Left cardiac atrium (tissue), 4 donors: ENCODE measurements around the gene VAPA. TPM values are rescaled to one million over a fixed set of nuclear protein-coding genes. Genes with fewer than 3 reads are reported as not detected.
A peak's percentile ranks its signal among the peaks of the same experiment; 100 is the strongest.
"Not testable (repeated sequence)": the region's sequence is repeated elsewhere in the genome, so short reads cannot be mapped to it uniquely, and the experiment has no call there.

Source experiments
- ATAC-seq, 2 donors: fragments of 200-7000 bp; cut with Tn5 transposase; one replicate each; pipeline ENCODE4 v1.9.1; 2020; ENCODE audit warnings: mild to moderate bottlenecking in 2 of 2, moderate library complexity in 2 of 2
- DNase-seq: peaks from one replicate; pipeline ENCODE4 v3.0.0-alpha.2; 2020
- intact Hi-C, 2 donors: fragments of 100-400 bp; cut with DNase I; formaldehyde crosslinking; loops; one replicate each; pipeline versions ENCODE4 v1.14.1 to v1.15.1; 2022 to 2023
- total RNA-seq, 2 donors: library from RNA; stranded (reverse); fragmentation: NEBNext Ultra II Directional; extraction: Animal tissue kit (Norgen Biotek cat#: 25700); gene quantifications; one replicate each; pipeline ENCODE4 v1.2.1, GENCODE V29; 2021
- donor health status: DM: no; HTN: yes; CAD: no.
- donor health status: DM: no; HTN: yes; CAD: no; lungs with severe emphysema.
- donor health status: DM: yes; HTN: yes; CAD: no.
- donor health status: Dilated cardiomyopathy.

The VAPA gene
- total RNA-seq, 2 donors from 2014 or later = 169 to 219 TPM

- intact Hi-C loops = loop anchor here in 1 of 2 donors (5.0 to 10.0 kb wide), 2 partner anchors 33 to 295 kb away; partner anchors contain the start of gene PPP4R1
- ATAC-seq = no peak
- DNase-seq = no peak
Measured at GRCh38 chr18:9910071-9910470, 3.7 kb upstream of the VAPA start.

- DNase-seq (no peak), ATAC-seq (no peak)
- intact Hi-C loops = loop anchor here in 1 of 2 donors (5.0 to 10.0 kb wide), 2 partner anchors 33 to 296 kb away; partner anchors contain the start of gene PPP4R1
Measured at GRCh38 chr18:9910661-9911060, 3.2 kb upstream of the VAPA start.

GRCh38 chr18:9911226-9911625, 2.6 kb upstream of the VAPA start:
- DNase-seq (no peak), ATAC-seq (no peak)
- intact Hi-C loops = loop anchor here in 1 of 2 donors (5.0 to 10.0 kb wide), 2 partner anchors 34 to 296 kb away; partner anchors contain the start of gene PPP4R1

- intact Hi-C loops = loop anchor here in 1 of 2 donors (5.0 to 10.0 kb wide), 2 partner anchors 35 to 297 kb away; partner anchors contain the start of gene PPP4R1
- ATAC-seq, DNase-seq: not testable (repeated sequence)
Measured at GRCh38 chr18:9912285-9912684, 1.5 kb upstream of the VAPA start.

- intact Hi-C loops = loop anchor here in 1 of 2 donors (5.0 to 10.0 kb wide), 2 partner anchors 36 to 298 kb away; partner anchors contain the start of gene PPP4R1
- ATAC-seq (peak; percentile 0 to 3), DNase-seq (no peak)
Measured at GRCh38 chr18:9913151-9913525, 678 bp upstream of the VAPA start.

GRCh38 chr18:9914334-9914583, 443 bp downstream of the VAPA start:
- no peak for ATAC-seq
- intact Hi-C loops = loop anchor here in 1 of 2 donors (5.0 to 10.0 kb wide), 2 partner anchors 37 to 299 kb away; partner anchors contain the start of gene PPP4R1

GRCh38 chr18:9914584-9915290, 921 bp downstream of the VAPA start:
- DNase-seq = peak; percentile 77
- intact Hi-C loops = loop anchor here in 1 of 2 donors (5.0 to 10.0 kb wide), 2 partner anchors 37 to 300 kb away; partner anchors contain the start of gene PPP4R1
- ATAC-seq = peak; percentile 32 to 58

More at GRCh38 chr18:9914334-9914583, 443 bp downstream of the VAPA start:
- DNase-seq = no peak

- ATAC-seq = no peak
- intact Hi-C loops = loop anchor here in 1 of 2 donors (10.0 kb wide), 1 partner anchor 301 kb away; the partner anchor contains the start of gene PPP4R1
- DNase-seq = no peak
Measured at GRCh38 chr18:9915291-9916076, 1.7 kb downstream of the VAPA start.

- DNase-seq = no peak
- ATAC-seq = no peak
- intact Hi-C loops = loop anchor here in 1 of 2 donors (10.0 kb wide), 1 partner anchor 301 kb away; the partner anchor contains the start of gene PPP4R1
Measured at GRCh38 chr18:9916077-9916639, 2.3 kb downstream of the VAPA start.

- intact Hi-C loops = loop anchor here in 1 of 2 donors (10.0 kb wide), 1 partner anchor 302 kb away; the partner anchor contains the start of gene PPP4R1
- ATAC-seq (no peak), DNase-seq (no peak)
Measured at GRCh38 chr18:9916808-9917207, 3.0 kb downstream of the VAPA start.

- DNase-seq = no peak
- intact Hi-C loops = loop anchor here in 1 of 2 donors (10.0 kb wide), 1 partner anchor 303 kb away; the partner anchor contains the start of gene PPP4R1
- ATAC-seq = no peak
Measured at GRCh38 chr18:9918016-9918680, 4.3 kb downstream of the VAPA start.

GRCh38 chr18:9919564-9920232, 5.9 kb downstream of the VAPA start:
- no peak for DNase-seq
- intact Hi-C loops = loop anchor here in 1 of 2 donors (10.0 kb wide), 2 partner anchors 115 to 305 kb away; partner anchors contain the start of gene PPP4R1
- no peak for ATAC-seq

GRCh38 chr18:9922592-9923311, 8.9 kb downstream of the VAPA start:
- intact Hi-C loops = loop anchor here in 1 of 2 donors (10.0 kb wide), 1 partner anchor 118 kb away; no protein-coding TSS in a partner anchor
- DNase-seq = no peak
- no peak for ATAC-seq

GRCh38 chr18:9924371-9924943, 10.6 kb downstream of the VAPA start:
- DNase-seq = no peak
- intact Hi-C loops = loop anchor here in 1 of 2 donors (10.0 kb wide), 1 partner anchor 120 kb away; no protein-coding TSS in a partner anchor
- no peak for ATAC-seq

- ATAC-seq (peak in 1 of 2 donors; percentile 48), DNase-seq (no peak)
- intact Hi-C loops = loop anchor here in 1 of 2 donors (10.0 kb wide), 1 partner anchor 121 kb away; no protein-coding TSS in a partner anchor
Measured at GRCh38 chr18:9925369-9925768, 11.6 kb downstream of the VAPA start.

- DNase-seq (no peak), ATAC-seq (no peak)
- intact Hi-C loops = loop anchor here in 1 of 2 donors (10.0 kb wide), 1 partner anchor 121 kb away; no protein-coding TSS in a partner anchor
Measured at GRCh38 chr18:9925795-9926194, 12.0 kb downstream of the VAPA start.
